Nephron (organoid): ENCODE results near the gene SLC35F5.
"Not testable (repeated sequence)": the region's sequence is repeated elsewhere in the genome, so short reads cannot be mapped to it uniquely, and the experiment has no call there.

Experiments used
- H3K27ac Mint-ChIP-seq, 3 experiments: 2 replicates each; pipeline ENCODE4 v1.8.0; 2020; ENCODE audit warnings: mixed read lengths in 3 of 3, mild to moderate bottlenecking in 2 of 3, moderate library complexity in 1 of 3
- H3K27me3 Mint-ChIP-seq: 2 replicates; pipeline ENCODE4 v1.8.0; 2021; ENCODE audit warnings: low read depth, mild to moderate bottlenecking, moderate library complexity, mixed read lengths
- H3K36me3 Mint-ChIP-seq: 2 replicates; pipeline ENCODE4 v1.8.0; 2020; ENCODE audit warnings: low read depth, mixed read lengths
- H3K4me1 Mint-ChIP-seq: 2 replicates; pipeline ENCODE4 v1.8.0; 2020; ENCODE audit warnings: mixed read lengths
- H3K4me3 Mint-ChIP-seq, 3 experiments: 2 replicates each; pipeline ENCODE4 v1.8.0; 2020; ENCODE audit warnings: mild to moderate bottlenecking in 3 of 3, mixed read lengths in 3 of 3, moderate library complexity in 2 of 3
- H3K9me3 Mint-ChIP-seq: 2 replicates; pipeline ENCODE4 v1.8.0; 2020; ENCODE audit warnings: mixed read lengths
- CTCF ChIP-seq, 3 experiments: fragments of 200-600 bp; sonication (generic); IDR thresholded peaks; one replicate each; pipeline ENCODE4 v1.5.0; 2021; ENCODE audit warnings: antibody characterized with exemption in 3 of 3; ENCODE audit not compliant: unreplicated experiment in 3 of 3

The SLC35F5 gene

GRCh38 chr2:113698892-113699447 is 57.5 kb downstream of the SLC35F5 start:
- H3K4me1 Mint-ChIP-seq = peaks cover 18% of the 10 kb centered on the region
- no peak overlapping the region for H3K27ac Mint-ChIP-seq
- TF ChIP-seq CTCF (IDR thresholded peaks at IDR 0.05; ENCODE audit: unreplicated experiment in 3 of 3) = no peak
- H3K36me3 Mint-ChIP-seq = peaks cover 5% of the 10 kb centered on the region
- peaks cover 7% of the 10 kb centered on the region for H3K9me3 Mint-ChIP-seq
- no peak overlapping the region for H3K4me3 Mint-ChIP-seq
- no peaks in the 10 kb centered on the region for H3K27me3 Mint-ChIP-seq

GRCh38 chr2:113698251-113698650 is 58.2 kb downstream of the SLC35F5 start:
- H3K9me3 Mint-ChIP-seq, H3K36me3 Mint-ChIP-seq, H3K4me3 Mint-ChIP-seq, H3K27me3 Mint-ChIP-seq, H3K27ac Mint-ChIP-seq: not testable (repeated sequence)
- H3K4me1 Mint-ChIP-seq = peaks cover 13% of the 10 kb centered on the region

GRCh38 chr2:113697516-113697915 is 58.9 kb downstream of the SLC35F5 start:
- no peak overlapping the region for H3K4me3 Mint-ChIP-seq
- H3K4me1 Mint-ChIP-seq = peaks cover 9% of the 10 kb centered on the region
- H3K36me3 Mint-ChIP-seq = no peaks in the 10 kb centered on the region
- peaks cover 7% of the 10 kb centered on the region for H3K9me3 Mint-ChIP-seq
- H3K27me3 Mint-ChIP-seq = no peaks in the 10 kb centered on the region
- no peak overlapping the region for H3K27ac Mint-ChIP-seq
- TF ChIP-seq CTCF (IDR thresholded peaks at IDR 0.05; ENCODE audit: unreplicated experiment in 3 of 3) = no peak

GRCh38 chr2:113694438-113694837 is 62.0 kb downstream of the SLC35F5 start:
- Mint-ChIP-seq H3K9me3 (no peaks in the 10 kb centered on the region), H3K36me3 (no peaks in the 10 kb centered on the region), H3K27me3 (no peaks in the 10 kb centered on the region), H3K27ac (no peak overlapping the region), H3K4me1 (no peaks in the 10 kb centered on the region), H3K4me3 (no peak overlapping the region)
- no peak for TF ChIP-seq CTCF (IDR thresholded peaks at IDR 0.05; ENCODE audit: unreplicated experiment in 3 of 3)

GRCh38 chr2:113692698-113693428 is 63.6 kb downstream of the SLC35F5 start:
- Mint-ChIP-seq H3K36me3 (no peaks in the 10 kb centered on the region), H3K27me3 (peaks cover 1% of the 10 kb centered on the region), H3K27ac (no peak overlapping the region), H3K4me3 (no peak overlapping the region), H3K9me3 (no peaks in the 10 kb centered on the region), H3K4me1 (no peaks in the 10 kb centered on the region)
- no peak for TF ChIP-seq CTCF (IDR thresholded peaks at IDR 0.05; ENCODE audit: unreplicated experiment in 3 of 3)

GRCh38 chr2:113690871-113691270 is 65.6 kb downstream of the SLC35F5 start:
- H3K9me3 Mint-ChIP-seq, H3K4me3 Mint-ChIP-seq, H3K27ac Mint-ChIP-seq, H3K27me3 Mint-ChIP-seq, H3K4me1 Mint-ChIP-seq, H3K36me3 Mint-ChIP-seq: not testable (repeated sequence)

- no peak for TF ChIP-seq CTCF (IDR thresholded peaks at IDR 0.05; ENCODE audit: unreplicated experiment in 3 of 3)
Measured at GRCh38 chr2:113686537-113686936, 69.9 kb downstream of the SLC35F5 start.

More at GRCh38 chr2:113686537-113686936, 69.9 kb downstream of the SLC35F5 start:
- H3K9me3 Mint-ChIP-seq = peaks cover 11% of the 10 kb centered on the region
- H3K27ac Mint-ChIP-seq = no peak overlapping the region
- peaks cover 7% of the 10 kb centered on the region for H3K27me3 Mint-ChIP-seq
- no peaks in the 10 kb centered on the region for H3K36me3 Mint-ChIP-seq
- H3K4me1 Mint-ChIP-seq = no peaks in the 10 kb centered on the region
- H3K4me3 Mint-ChIP-seq = no peak overlapping the region
